Thyroid gland (tissue), 4 donors: ENCODE results near the gene KLHDC10. TPM values are rescaled to one million over a fixed set of nuclear protein-coding genes. Genes with fewer than 3 reads are reported as not detected.

ENCODE experiments used
- DNase-seq, 2 donors: peaks; one replicate each; pipeline ENCODE4 v3.0.0-alpha.2; 2019
- H3K27ac ChIP-seq, 3 donors: fragments of 200-600 bp; sonication (generic); 1 replicate in 2 of 3; 2 replicates in 1 of 3; pipeline ENCODE4 v1.5.1; 2016 to 2019; ENCODE audit warnings: mild to moderate bottlenecking in 1 of 3, moderate library complexity in 1 of 3
- H3K27me3 ChIP-seq: fragments of 200-600 bp; sonication (generic); one replicate; pipeline ENCODE4 v1.5.1; 2019
- H3K36me3 ChIP-seq, 2 donors: fragments of 200-600 bp; sonication (generic); one replicate each; pipeline ENCODE4 v1.5.1; 2016 to 2019
- H3K4me1 ChIP-seq, 2 donors: fragments of 200-600 bp; sonication (generic); one replicate each; pipeline ENCODE4 v1.5.1; 2017 to 2019
- H3K4me3 ChIP-seq, 3 donors: fragments of 200-600 bp; sonication (generic); replicated peaks in 1 of 3; 1 replicate in 2 of 3; 2 replicates in 1 of 3; pipeline ENCODE4 v1.5.1; 2016; ENCODE audit warnings: mild to moderate bottlenecking in 1 of 3
- H3K9me3 ChIP-seq: fragments of 200-600 bp; sonication (generic); one replicate; pipeline ENCODE4 v1.5.1; 2017
- POLR2A ChIP-seq, 2 donors: fragments of 450-650 bp; IDR thresholded peaks; one replicate each; pipeline ENCODE4 v1.6.1; 2017; ENCODE audit warnings: antibody characterized with exemption in 2 of 2, mild to moderate bottlenecking in 2 of 2, moderate library complexity in 1 of 2
- WGBS, 2 donors: methylation state at CpG; one replicate each; pipeline ENCODE4 v1.1.5; 2017; 5-methylcytosine and 5-hydroxymethylcytosine counted together
- intact Hi-C: fragments of 100-400 bp; cut with DNase I; formaldehyde crosslinking; loops from one replicate; pipeline ENCODE4 v1.15.1; 2023
- total RNA-seq, 4 donors: library from RNA; depleted of rRNA; stranded (reverse); fragments of >200 nt; gene quantifications; one replicate each; pipeline ENCODE4 v1.2.3, GENCODE V29; 2016
- TF ChIP-seq, protein P1 (sequence below), 6 experiments: fragments of 200-600 bp in 3 of 6; fragments of 450-650 bp in 3 of 6; sonication (generic) in 3 of 6; IDR thresholded peaks; one replicate each; pipeline ENCODE4 v1.5.1; 2016 to 2019; ENCODE audit warnings: antibody characterized with exemption in 6 of 6, mild to moderate bottlenecking in 2 of 6, inconsistent platforms in 1 of 6, moderate library complexity in 1 of 6

Gene KLHDC10
- total RNA-seq, 4 donors from 2014 or later: 27.4 to 41.6 (median 30.8) TPM

DNA sequence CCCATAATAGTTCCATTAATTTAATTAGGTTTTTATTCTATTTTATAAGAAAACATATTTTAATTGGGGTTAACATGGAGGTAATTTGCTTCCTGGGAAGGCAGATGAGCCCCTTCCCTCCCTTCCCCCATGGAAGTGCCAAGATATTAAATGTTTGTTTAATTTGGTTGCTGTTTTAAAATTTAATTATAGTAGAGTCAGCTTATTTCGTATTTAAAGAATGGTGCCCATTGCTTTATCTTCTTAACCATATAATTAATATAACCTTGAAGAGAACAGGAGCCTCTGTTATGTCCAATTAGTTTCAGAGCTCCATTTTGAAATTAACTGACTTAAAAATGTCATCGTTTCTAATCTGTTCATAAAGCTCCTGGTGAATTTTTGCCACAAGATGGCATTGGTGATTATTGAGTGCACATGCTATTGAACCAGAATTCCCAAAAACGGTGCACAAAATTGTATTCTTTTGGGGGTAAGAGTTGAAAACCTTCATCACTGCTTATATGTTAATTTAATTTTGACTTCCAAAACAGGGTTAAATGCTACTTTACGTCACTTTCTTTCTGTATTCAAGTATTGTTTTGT lies 26.0 kb downstream of the KLHDC10 start:
- no peak for TF ChIP-seq POLR2A (IDR thresholded peaks at IDR 0.05)
- TF ChIP-seq, protein P1, sequence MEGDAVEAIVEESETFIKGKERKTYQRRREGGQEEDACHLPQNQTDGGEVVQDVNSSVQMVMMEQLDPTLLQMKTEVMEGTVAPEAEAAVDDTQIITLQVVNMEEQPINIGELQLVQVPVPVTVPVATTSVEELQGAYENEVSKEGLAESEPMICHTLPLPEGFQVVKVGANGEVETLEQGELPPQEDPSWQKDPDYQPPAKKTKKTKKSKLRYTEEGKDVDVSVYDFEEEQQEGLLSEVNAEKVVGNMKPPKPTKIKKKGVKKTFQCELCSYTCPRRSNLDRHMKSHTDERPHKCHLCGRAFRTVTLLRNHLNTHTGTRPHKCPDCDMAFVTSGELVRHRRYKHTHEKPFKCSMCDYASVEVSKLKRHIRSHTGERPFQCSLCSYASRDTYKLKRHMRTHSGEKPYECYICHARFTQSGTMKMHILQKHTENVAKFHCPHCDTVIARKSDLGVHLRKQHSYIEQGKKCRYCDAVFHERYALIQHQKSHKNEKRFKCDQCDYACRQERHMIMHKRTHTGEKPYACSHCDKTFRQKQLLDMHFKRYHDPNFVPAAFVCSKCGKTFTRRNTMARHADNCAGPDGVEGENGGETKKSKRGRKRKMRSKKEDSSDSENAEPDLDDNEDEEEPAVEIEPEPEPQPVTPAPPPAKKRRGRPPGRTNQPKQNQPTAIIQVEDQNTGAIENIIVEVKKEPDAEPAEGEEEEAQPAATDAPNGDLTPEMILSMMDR (IDR thresholded peaks at IDR 0.05): peak in 3 of 6 experiments; percentile 50 to 63 (median 51)

DNA sequence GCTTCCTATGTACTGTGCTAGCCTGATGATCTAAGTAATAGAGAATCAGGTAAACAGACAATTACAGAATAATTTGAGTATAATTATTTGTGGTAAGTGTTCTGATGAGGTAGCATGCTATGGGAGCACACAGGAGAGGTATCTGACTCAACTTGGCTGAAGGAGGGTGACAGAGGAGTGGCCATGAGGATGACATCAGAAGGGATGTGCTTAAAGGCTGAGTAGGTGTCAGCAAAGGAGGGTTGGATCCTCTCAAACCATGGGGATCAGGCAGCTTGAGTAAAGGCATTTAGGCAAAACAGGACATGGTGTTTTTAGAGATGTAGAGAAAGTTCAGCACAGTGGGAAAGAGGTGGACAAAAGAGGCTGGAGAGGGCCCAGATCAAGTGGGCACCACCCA lies 29.0 kb downstream of the KLHDC10 start:
- Histone ChIP-seq H3K4me1 (peaks cover 0 to 3% of the 10 kb centered on the region in 2 donors), H3K36me3 (no peaks in the 10 kb centered on the region), H3K27ac (no peak overlapping the region), H3K27me3 (no peaks in the 10 kb centered on the region), H3K9me3 (no peaks in the 10 kb centered on the region), H3K4me3 (no peak overlapping the region)
- DNase-seq: no peak
- no peak for TF ChIP-seq POLR2A (IDR thresholded peaks at IDR 0.05)
- TF ChIP-seq, protein P1 (IDR thresholded peaks at IDR 0.05): no peak
- intact Hi-C loops: no loop called here

More for the DNA sequence above, 26.0 kb downstream of the KLHDC10 start:
- DNase-seq: no peak
- intact Hi-C loops: no loop called here
- Histone ChIP-seq H3K9me3 (no peaks in the 10 kb centered on the region), H3K4me1 (peaks cover 0 to 3% of the 10 kb centered on the region in 2 donors), H3K36me3 (no peaks in the 10 kb centered on the region), H3K27me3 (no peaks in the 10 kb centered on the region), H3K4me3 (no peak overlapping the region), H3K27ac (no peak overlapping the region)
- 57 to 62% methylated on average over 4 of the region's 4 CpGs for WGBS, 2 donors

DNA sequence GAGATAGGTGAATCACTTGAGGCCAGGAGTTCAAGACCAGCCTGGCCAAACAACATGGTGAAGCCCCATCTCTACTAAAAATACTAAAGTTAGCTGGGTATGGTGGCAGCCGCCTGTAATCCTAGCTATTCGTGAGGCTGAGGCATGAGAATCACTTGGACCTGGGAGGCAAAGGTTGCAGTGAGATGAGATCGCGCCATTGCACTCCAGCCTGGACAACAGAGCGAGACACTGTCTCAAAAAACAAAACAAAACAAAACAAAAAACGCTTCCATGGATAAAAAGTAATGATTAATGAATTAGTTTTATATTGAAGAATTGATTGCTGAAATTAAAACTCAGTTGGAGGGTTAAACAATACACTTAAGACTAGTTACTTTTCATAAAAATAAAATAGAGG lies 32.3 kb downstream of the KLHDC10 start:
- H3K9me3 ChIP-seq: no peaks in the 10 kb centered on the region
- H3K27me3 ChIP-seq: no peaks in the 10 kb centered on the region
- no peak overlapping the region for H3K4me3 ChIP-seq
- intact Hi-C loops: no loop called here
- no peaks in the 10 kb centered on the region for H3K36me3 ChIP-seq
- no peak overlapping the region for H3K27ac ChIP-seq
- 95% methylated on average over 6 of the region's 6 CpGs for WGBS, 2 donors
- H3K4me1 ChIP-seq: no peaks in the 10 kb centered on the region
- DNase-seq: no peak
- no peak for TF ChIP-seq POLR2A (IDR thresholded peaks at IDR 0.05)
- TF ChIP-seq, protein P1 (IDR thresholded peaks at IDR 0.05): no peak

DNA sequence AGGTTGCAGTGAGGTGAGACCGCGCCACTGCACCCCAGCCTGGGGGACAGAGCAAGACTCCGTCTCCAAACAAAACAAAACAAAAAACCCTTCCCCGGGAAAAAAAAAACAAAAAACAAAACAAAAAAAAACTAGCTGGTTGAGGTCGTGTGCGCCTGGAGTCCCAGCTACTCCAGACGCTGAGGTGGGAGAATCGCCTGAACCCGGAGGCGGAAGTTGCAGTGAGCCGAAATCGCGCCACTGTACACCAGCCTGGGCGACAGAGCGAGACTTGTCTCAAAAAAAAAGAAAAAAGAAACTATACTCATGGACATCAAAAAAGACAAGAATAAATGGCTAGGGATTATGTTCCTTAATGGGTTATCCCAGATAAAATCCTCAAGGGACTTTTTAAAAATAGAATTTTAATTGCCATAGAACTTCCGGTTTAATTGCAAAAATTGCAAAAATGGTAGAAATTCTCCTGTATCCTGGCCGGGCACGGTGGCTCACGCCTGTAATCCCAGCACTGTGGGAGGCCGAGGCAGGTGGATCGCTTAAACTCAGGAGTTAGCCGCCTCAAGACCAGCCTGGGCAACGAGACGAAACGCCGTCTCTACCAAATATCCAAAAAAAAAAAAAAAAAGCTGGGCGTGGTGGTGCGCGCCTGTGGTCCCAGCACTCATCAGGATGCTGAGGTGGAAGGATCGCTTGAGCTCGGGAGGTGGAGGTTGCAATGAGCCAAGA lies 37.8 kb downstream of the KLHDC10 start:
- Histone ChIP-seq H3K4me1 (no peaks in the 10 kb centered on the region), H3K27me3 (no peaks in the 10 kb centered on the region), H3K4me3 (no peak overlapping the region), H3K9me3 (no peaks in the 10 kb centered on the region), H3K27ac (no peak overlapping the region), H3K36me3 (no peaks in the 10 kb centered on the region)
- 92 to 95% methylated on average over 31 of the region's 31 CpGs for WGBS, 2 donors
- DNase-seq: no peak
- TF ChIP-seq POLR2A (IDR thresholded peaks at IDR 0.05): no peak
- TF ChIP-seq, protein P1 (IDR thresholded peaks at IDR 0.05): no peak
- intact Hi-C loops: no loop called here

DNA sequence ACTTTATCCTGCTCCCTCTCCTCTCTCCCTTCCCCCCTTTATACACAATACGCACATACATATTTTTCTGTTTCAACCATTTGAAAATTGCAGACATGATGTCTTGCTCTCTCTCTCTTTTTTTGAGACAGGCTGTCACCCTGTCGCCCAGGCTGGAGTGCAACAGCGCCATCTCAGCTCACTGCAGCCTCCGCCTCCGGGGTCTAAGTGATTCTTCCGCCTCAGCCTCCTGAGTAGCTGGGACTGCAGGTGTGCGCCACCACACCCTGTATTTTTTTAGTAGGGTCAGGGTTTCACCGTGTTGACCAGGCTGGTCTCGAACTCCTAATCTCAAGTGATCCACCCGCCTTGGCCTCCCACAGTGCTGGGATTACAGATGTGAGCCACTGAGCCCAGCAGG lies 38.5 kb downstream of the KLHDC10 start:
- intact Hi-C loops: no loop called here
- TF ChIP-seq POLR2A (IDR thresholded peaks at IDR 0.05): no peak
- TF ChIP-seq, protein P1 (IDR thresholded peaks at IDR 0.05): no peak
- WGBS, 2 donors: 97% methylated on average over 10 of the region's 10 CpGs

More for the DNA sequence above, 38.5 kb downstream of the KLHDC10 start:
- Histone ChIP-seq H3K4me1 (no peaks in the 10 kb centered on the region), H3K9me3 (no peaks in the 10 kb centered on the region), H3K27me3 (no peaks in the 10 kb centered on the region), H3K36me3 (no peaks in the 10 kb centered on the region), H3K4me3 (no peak overlapping the region), H3K27ac (no peak overlapping the region)
- DNase-seq: no peak
